Activated CD8-positive, alpha-beta memory T cell treated with anti-CD3 and anti-CD28 coated beads for 24 hours (primary cell): ENCODE data around the gene SNRNP70.
"Not testable (repeated sequence)": the region's sequence is repeated elsewhere in the genome, so short reads cannot be mapped to it uniquely, and the experiment has no call there.

Experiments
- DNase-seq: peaks from one replicate; pipeline ENCODE4 v3.0.0-alpha.2; 2020

Gene SNRNP70

GRCh38 chr19:49085020-49085867, at the start of gene SNRNP70:
SNRNP70 (plus strand) TSS chr19:49085451; CDS start chr19:49086415, 964 bp downstream.
- peak; percentile 99 for DNase-seq

GRCh38 chr19:49036815-49037214, 48.4 kb upstream of the SNRNP70 start, which contains the start of gene CGB1:
CGB1 (minus strand) TSS chr19:49036895; CDS start chr19:49036711, 184 bp downstream.
- peak; percentile 77 for DNase-seq

GRCh38 chr19:49038111-49038510, 47.1 kb upstream of the SNRNP70 start:
- not testable (repeated sequence) for DNase-seq

GRCh38 chr19:49038557-49039276, 46.5 kb upstream of the SNRNP70 start:
- not testable (repeated sequence) for DNase-seq

- DNase-seq: not testable (repeated sequence)
Measured at GRCh38 chr19:49039736-49040135, 45.5 kb upstream of the SNRNP70 start.

- DNase-seq: no peak
Measured at GRCh38 chr19:49042177-49042576, 43.1 kb upstream of the SNRNP70 start.

GRCh38 chr19:49042666-49043065, 42.6 kb upstream of the SNRNP70 start:
- DNase-seq: not testable (repeated sequence)

GRCh38 chr19:49043548-49043947, 41.7 kb upstream of the SNRNP70 start, which contains the start of gene CGB5:
CGB5 (plus strand) TSS chr19:49043848; CDS start chr19:49044210, 362 bp downstream.
- not testable (repeated sequence) for DNase-seq

- DNase-seq: not testable (repeated sequence)
Measured at GRCh38 chr19:49049011-49049410, 36.2 kb upstream of the SNRNP70 start, which contains the start of gene CGB8. CGB8 (minus strand) TSS chr19:49049111; CDS start chr19:49048739, 372 bp downstream.

- DNase-seq: not testable (repeated sequence)
Measured at GRCh38 chr19:49049834-49050233, 35.4 kb upstream of the SNRNP70 start.

GRCh38 chr19:49050376-49051033, 34.7 kb upstream of the SNRNP70 start:
- DNase-seq: not testable (repeated sequence)

GRCh38 chr19:49056101-49056901, 28.9 kb upstream of the SNRNP70 start:
- peak; percentile 84 for DNase-seq

GRCh38 chr19:49056902-49057596, 28.2 kb upstream of the SNRNP70 start:
- DNase-seq: not testable (repeated sequence)

- DNase-seq: peak; percentile 72
Measured at GRCh38 chr19:49057636-49058234, 27.5 kb upstream of the SNRNP70 start, which contains the start of gene CGB7. CGB7 (minus strand) TSS chr19:49057749; CDS start chr19:49055375, 2,374 bp downstream.

- no peak for DNase-seq
Measured at GRCh38 chr19:49058562-49058961, 26.7 kb upstream of the SNRNP70 start.

GRCh38 chr19:49059053-49059452, 26.2 kb upstream of the SNRNP70 start:
- DNase-seq: no peak

- no peak for DNase-seq
Measured at GRCh38 chr19:49061000-49061399, 24.3 kb upstream of the SNRNP70 start.

- no peak for DNase-seq
Measured at GRCh38 chr19:49061445-49061844, 23.8 kb upstream of the SNRNP70 start.

- no peak for DNase-seq
Measured at GRCh38 chr19:49064029-49064629, 21.1 kb upstream of the SNRNP70 start.
